ENCODE measurements around the gene SEMA4G.
A peak's percentile ranks its signal among the peaks of the same experiment; 100 is the strongest.

Gene SEMA4G

DNA sequence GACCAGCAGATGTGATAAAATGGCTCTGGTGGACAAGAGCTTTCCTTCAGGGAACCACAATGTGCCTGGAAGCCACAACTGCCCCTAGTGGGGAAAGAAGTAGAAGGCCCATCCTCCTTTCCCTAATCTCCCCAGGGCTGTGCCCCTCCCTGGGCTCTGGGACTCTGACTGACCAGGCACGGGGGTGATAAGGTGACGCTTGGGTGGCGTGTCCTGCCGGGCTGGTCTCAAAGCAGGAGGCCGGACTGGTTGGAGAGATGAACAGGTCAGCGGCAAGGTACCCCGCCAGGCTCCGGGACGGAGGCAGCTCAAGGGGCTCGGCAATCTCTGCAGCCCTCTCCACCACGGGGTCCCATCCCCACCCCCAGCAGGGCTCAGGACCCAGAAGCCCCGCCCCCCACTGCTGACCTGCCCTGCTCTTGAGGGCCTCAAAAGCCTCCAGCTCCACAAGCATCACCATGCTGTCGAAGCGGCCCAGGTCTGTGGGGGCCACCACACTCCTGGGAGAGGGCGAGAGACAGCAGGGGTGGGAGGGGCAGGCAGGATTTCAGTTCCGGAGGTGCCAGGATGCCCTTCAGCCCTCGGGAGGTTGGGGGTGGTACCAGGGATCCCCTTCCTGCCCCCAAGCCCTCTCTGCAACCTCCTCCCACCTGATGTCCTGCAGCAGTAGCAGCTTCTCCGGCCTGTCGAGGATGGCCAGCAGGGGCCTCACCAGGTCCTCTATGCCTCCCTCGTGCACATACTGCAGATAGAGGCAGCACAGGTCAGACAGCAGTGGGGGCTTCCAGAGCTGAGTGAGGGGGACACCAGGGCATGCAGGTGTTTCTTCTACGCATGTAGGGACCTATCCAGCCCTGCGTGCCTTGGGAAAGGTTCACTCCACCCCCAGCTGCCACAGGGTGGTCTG is 42.5 kb downstream of the SEMA4G start:
- Histone ChIP-seq H3K27ac (ENCODE audit: extremely low read depth, low read depth, low read length) (no peak overlapping the region), H3K4me3 (ENCODE audit: low read depth, low read length) (no peak overlapping the region), H3K36me3 (ENCODE audit: control insufficient read depth in 2 of 2, insufficient read depth in 1 of 2, low read length in 2 of 2) (peaks cover 0 to 10% of the 10 kb centered on the region in 2 experiments; a peak in 1 of 3 replicates), H3K9me3 (ENCODE audit: control insufficient read depth, insufficient read depth, low read depth, low read length) (no peaks in the 10 kb centered on the region), H3K4me1 (ENCODE audit: control insufficient read depth, insufficient read depth, low read length) (peaks cover 4% of the 10 kb centered on the region; the same call in 1 of the 2 replicates)
- ChIA-PET CTCF (interaction anchor here (0.6 to 4.8 kb wide), 12 partner anchors 8 to 131 kb away, joined by 3 to 64 read pairs (median 4); partner anchors contain the start of gene LZTS2), POLR2A (interaction anchor here (1.2 to 2.4 kb wide), 2 partner anchors 13 to 50 kb away, joined by 4 to 7 read pairs; partner anchors contain the start of gene KAZALD1)
- TF ChIP-seq ZNF404 (tag by site-specific recombination; IDR thresholded peaks at IDR 0.05) (no peak), PRDM10 (tag by site-specific recombination; IDR thresholded peaks at IDR 0.05) (peak; percentile 37; the same call in 1 of the 2 replicates), GLIS2 (tag by site-specific recombination; IDR thresholded peaks at IDR 0.05) (0 out of 2 replicates have a peak, but pooled peaks have one; percentile 42), ZNF211 (tag by site-specific recombination; IDR thresholded peaks at IDR 0.05; ENCODE audit: low read depth) (no peak)
- TF ChIP-seq, protein P1, sequence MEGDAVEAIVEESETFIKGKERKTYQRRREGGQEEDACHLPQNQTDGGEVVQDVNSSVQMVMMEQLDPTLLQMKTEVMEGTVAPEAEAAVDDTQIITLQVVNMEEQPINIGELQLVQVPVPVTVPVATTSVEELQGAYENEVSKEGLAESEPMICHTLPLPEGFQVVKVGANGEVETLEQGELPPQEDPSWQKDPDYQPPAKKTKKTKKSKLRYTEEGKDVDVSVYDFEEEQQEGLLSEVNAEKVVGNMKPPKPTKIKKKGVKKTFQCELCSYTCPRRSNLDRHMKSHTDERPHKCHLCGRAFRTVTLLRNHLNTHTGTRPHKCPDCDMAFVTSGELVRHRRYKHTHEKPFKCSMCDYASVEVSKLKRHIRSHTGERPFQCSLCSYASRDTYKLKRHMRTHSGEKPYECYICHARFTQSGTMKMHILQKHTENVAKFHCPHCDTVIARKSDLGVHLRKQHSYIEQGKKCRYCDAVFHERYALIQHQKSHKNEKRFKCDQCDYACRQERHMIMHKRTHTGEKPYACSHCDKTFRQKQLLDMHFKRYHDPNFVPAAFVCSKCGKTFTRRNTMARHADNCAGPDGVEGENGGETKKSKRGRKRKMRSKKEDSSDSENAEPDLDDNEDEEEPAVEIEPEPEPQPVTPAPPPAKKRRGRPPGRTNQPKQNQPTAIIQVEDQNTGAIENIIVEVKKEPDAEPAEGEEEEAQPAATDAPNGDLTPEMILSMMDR (tag by site-specific recombination; IDR thresholded peaks at IDR 0.05): peak; percentile 34
- TF ChIP-seq, protein P2, sequence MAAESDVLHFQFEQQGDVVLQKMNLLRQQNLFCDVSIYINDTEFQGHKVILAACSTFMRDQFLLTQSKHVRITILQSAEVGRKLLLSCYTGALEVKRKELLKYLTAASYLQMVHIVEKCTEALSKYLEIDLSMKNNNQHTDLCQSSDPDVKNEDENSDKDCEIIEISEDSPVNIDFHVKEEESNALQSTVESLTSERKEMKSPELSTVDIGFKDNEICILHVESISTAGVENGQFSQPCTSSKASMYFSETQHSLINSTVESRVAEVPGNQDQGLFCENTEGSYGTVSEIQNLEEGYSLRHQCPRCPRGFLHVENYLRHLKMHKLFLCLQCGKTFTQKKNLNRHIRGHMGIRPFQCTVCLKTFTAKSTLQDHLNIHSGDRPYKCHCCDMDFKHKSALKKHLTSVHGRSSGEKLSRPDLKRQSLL (tag by site-specific recombination; IDR thresholded peaks at IDR 0.05): peak; percentile 74

GRCh38 chr10:101012525-101013364 is 43.4 kb downstream of the SEMA4G start:
- Histone ChIP-seq H3K4me3 (ENCODE audit: low read depth, low read length) (no peak overlapping the region), H3K9me3 (ENCODE audit: control insufficient read depth, insufficient read depth, low read depth, low read length) (no peaks in the 10 kb centered on the region), H3K27ac (ENCODE audit: extremely low read depth, low read depth, low read length) (no peak overlapping the region), H3K36me3 (ENCODE audit: control insufficient read depth in 2 of 2, insufficient read depth in 1 of 2, low read length in 2 of 2) (peaks cover 0 to 2% of the 10 kb centered on the region in 2 experiments; a peak in 1 of 3 replicates), H3K4me1 (ENCODE audit: control insufficient read depth, insufficient read depth, low read length) (peaks cover 4% of the 10 kb centered on the region; the same call in 1 of the 2 replicates)
- POLR2A ChIA-PET: interaction anchor here (2.4 kb wide), 1 partner anchor 14 kb away, joined by 7 read pairs; no protein-coding TSS in a partner anchor
- CTCF ChIA-PET: interaction anchor here (0.6 to 4.8 kb wide), 9 partner anchors 9 to 132 kb away, joined by 3 to 64 read pairs (median 6); partner anchors contain the start of gene LZTS2
- TF ChIP-seq ZNF660 (tag by site-specific recombination; IDR thresholded peaks at IDR 0.05) (peak; percentile 58; the same call in 1 of the 2 replicates), GFI1B (tag by site-specific recombination; IDR thresholded peaks at IDR 0.05) (no peak), ZNF664 (tag by site-specific recombination; IDR thresholded peaks at IDR 0.05) (no peak), ZNF449 (tag by site-specific recombination; IDR thresholded peaks at IDR 0.05) (no peak), ELK4 (IDR thresholded peaks at IDR 0.05; ENCODE audit: borderline replicate concordance, low read depth, low read length) (no peak), ZNF404 (tag by site-specific recombination; IDR thresholded peaks at IDR 0.05) (no peak), ZBTB10 (tag by site-specific recombination; IDR thresholded peaks at IDR 0.05) (0 out of 2 replicates have a peak, but pooled peaks have one; percentile 35), ZNF473 (tag by site-specific recombination; IDR thresholded peaks at IDR 0.05) (no peak), ZNF155 (tag by site-specific recombination; IDR thresholded peaks at IDR 0.05) (no peak), ZNF174 (tag by site-specific recombination; IDR thresholded peaks at IDR 0.05) (no peak), ZNF169 (tag by site-specific recombination; IDR thresholded peaks at IDR 0.05) (no peak), ZNF670 (tag by site-specific recombination; IDR thresholded peaks at IDR 0.05; ENCODE audit: low read depth) (no peak)

Measured in HEK293 (cell line).